ENCODE data around the gene RALBP1.

Gene RALBP1

GRCh38 chr18:9507565-9508088 is 32.3 kb downstream of the RALBP1 start:
- no peak for DNase-seq (ENCODE audit: low read depth)

GRCh38 chr18:9508446-9509025 is 33.2 kb downstream of the RALBP1 start:
- no peak for DNase-seq (ENCODE audit: low read depth)

- no peak for DNase-seq (ENCODE audit: low read depth)
These were observed 38.7 kb downstream of the RALBP1 start for GRCh38 chr18:9513971-9514512.

GRCh38 chr18:9516437-9517064 is 41.2 kb downstream of the RALBP1 start:
- no peak for DNase-seq (ENCODE audit: low read depth)

- no peak for DNase-seq (ENCODE audit: low read depth)
These were observed 42.6 kb downstream of the RALBP1 start for GRCh38 chr18:9517869-9518268.

GRCh38 chr18:9519399-9519798 is 44.1 kb downstream of the RALBP1 start:
- no peak for DNase-seq (ENCODE audit: low read depth)

GRCh38 chr18:9520666-9521065 is 45.4 kb downstream of the RALBP1 start:
- no peak for DNase-seq (ENCODE audit: low read depth)

GRCh38 chr18:9521770-9522169 is 46.5 kb downstream of the RALBP1 start:
- DNase-seq (ENCODE audit: low read depth) = no peak

GRCh38 chr18:9522952-9523351 is 47.6 kb downstream of the RALBP1 start:
- no peak for DNase-seq (ENCODE audit: low read depth)

- DNase-seq (ENCODE audit: low read depth) = no peak
These were observed 51.1 kb downstream of the RALBP1 start for GRCh38 chr18:9526458-9526857.

- no peak for DNase-seq (ENCODE audit: low read depth)
These were observed 55.1 kb downstream of the RALBP1 start for GRCh38 chr18:9530226-9531009.

GRCh38 chr18:9531791-9532410 is 56.6 kb downstream of the RALBP1 start:
- no peak for DNase-seq (ENCODE audit: low read depth)

- DNase-seq (ENCODE audit: low read depth) = no peak
These were observed 59.5 kb downstream of the RALBP1 start for GRCh38 chr18:9534844-9535243.

GRCh38 chr18:9535430-9535991 is 60.2 kb downstream of the RALBP1 start:
- no peak for DNase-seq (ENCODE audit: low read depth)

- DNase-seq (ENCODE audit: low read depth) = no peak
These were observed 61.2 kb downstream of the RALBP1 start for GRCh38 chr18:9536354-9537152.

- no peak for DNase-seq (ENCODE audit: low read depth)
These were observed 62.4 kb downstream of the RALBP1 start for GRCh38 chr18:9537677-9538076.

- no peak for DNase-seq (ENCODE audit: low read depth)
These were observed 64.0 kb downstream of the RALBP1 start for GRCh38 chr18:9539283-9539682.

GRCh38 chr18:9539938-9540337 is 64.6 kb downstream of the RALBP1 start:
- no peak for DNase-seq (ENCODE audit: low read depth)

GRCh38 chr18:9542924-9543323 is 67.6 kb downstream of the RALBP1 start:
- no peak for DNase-seq (ENCODE audit: low read depth)

GRCh38 chr18:9545029-9545428 is 69.7 kb downstream of the RALBP1 start:
- DNase-seq (ENCODE audit: low read depth) = no peak

- no peak for DNase-seq (ENCODE audit: low read depth)
These were observed 71.2 kb downstream of the RALBP1 start for GRCh38 chr18:9546468-9546867.

All from activated T-cell treated with anti-CD3 and anti-CD28 coated beads for 24 hours (primary cell).